Right cardiac atrium (tissue), 5 donors: ENCODE data around the gene ITIH6. TPM values are rescaled to one million over a fixed set of nuclear protein-coding genes. Genes with fewer than 3 reads are reported as not detected.
A peak's percentile ranks its signal among the peaks of the same experiment; 100 is the strongest.

ENCODE experiments used
- ATAC-seq, 2 donors: fragments of 200-7000 bp; cut with Tn5 transposase; one replicate each; pipeline versions ENCODE4 v1.8.0 to v1.9.1; 2020; ENCODE audit warnings: moderate library complexity in 2 of 2, mild to moderate bottlenecking in 1 of 2
- DNase-seq, 3 donors: peaks; one replicate each; pipeline ENCODE4 v3.0.0-alpha.2; 2020
- H3K27ac ChIP-seq: one replicate; pipeline ENCODE4 v1.5.1; 2013; ENCODE audit warnings: mild to moderate bottlenecking, low read length, control low read depth, moderate library complexity
- H3K27me3 ChIP-seq: one replicate; pipeline ENCODE4 v1.6.1; 2013; ENCODE audit not compliant: control insufficient read depth, insufficient read depth
- H3K4me1 ChIP-seq: one replicate; pipeline ENCODE4 v1.6.1; 2013; ENCODE audit warnings: low read length; ENCODE audit not compliant: control insufficient read depth, insufficient read depth
- H3K4me3 ChIP-seq: one replicate; pipeline ENCODE4 v1.5.1; 2013; ENCODE audit warnings: low read length, control low read depth
- H3K9me3 ChIP-seq: one replicate; pipeline ENCODE4 v1.6.1; 2013; ENCODE audit warnings: low read length; ENCODE audit not compliant: control insufficient read depth
- WGBS: extraction: QIAGEN DNeasy Blood & Tissue Kit; methylation state at CpG from one replicate; pipeline ENCODE4 v1.1.7; 2013; 5-methylcytosine and 5-hydroxymethylcytosine counted together
- intact Hi-C, 4 donors: fragments of 100-400 bp; cut with DNase I; formaldehyde crosslinking; loops; one replicate each; pipeline versions ENCODE4 v1.11.0 to v1.14.0; 2022 to 2023
- polyA plus RNA-seq: library from polyadenylated mRNA; stranded (reverse); fragments of 200-250 nt; gene quantifications from one replicate; pipeline ENCODE4 v1.2.3, GENCODE V29; 2013
- total RNA-seq, 4 donors: library from RNA; stranded (reverse); fragmentation: NEBNext Ultra II Directional; extraction: Animal tissue kit (Norgen Biotek cat#: 25700); gene quantifications; one replicate each; pipeline ENCODE4 v1.2.1, GENCODE V29; 2021
- donor health status: healthy with polysubstance abuse.
- donor health status: DM: no; HTN: yes; CAD: no.
- donor health status: DM: no; HTN: no; CAD: no.
- donor health status: DM: no; HTN: yes; CAD: no; lungs with severe emphysema.
- donor health status: DM: yes; HTN: yes; CAD: no.

Gene ITIH6
- total and polyA plus RNA-seq, 5 donors = not detected

- H3K4me1 ChIP-seq = no peaks in the 10 kb centered on the region
- WGBS = 90% methylated on average over 2 of the region's 2 CpGs
These were observed 23.3 kb upstream of the ITIH6 start for GRCh38 chrX:54821310-54821709.

GRCh38 chrX:54820737-54821136, 22.7 kb upstream of the ITIH6 start:
- Histone ChIP-seq H3K27ac (no peak overlapping the region), H3K9me3 (no peaks in the 10 kb centered on the region), H3K27me3 (no peaks in the 10 kb centered on the region), H3K4me3 (no peak overlapping the region), H3K4me1 (no peaks in the 10 kb centered on the region)
- intact Hi-C loops = no loop called here
- DNase-seq (no peak), ATAC-seq (no peak)
- 78% methylated on average over 6 of the region's 7 CpGs for WGBS

More at GRCh38 chrX:54821310-54821709, 23.3 kb upstream of the ITIH6 start:
- DNase-seq (no peak), ATAC-seq (no peak)
- H3K27me3 ChIP-seq = no peaks in the 10 kb centered on the region
- no peak overlapping the region for H3K27ac ChIP-seq
- no peaks in the 10 kb centered on the region for H3K9me3 ChIP-seq
- intact Hi-C loops = no loop called here
- H3K4me3 ChIP-seq = no peak overlapping the region

- H3K27me3 ChIP-seq = no peaks in the 10 kb centered on the region
- H3K9me3 ChIP-seq = no peaks in the 10 kb centered on the region
- WGBS = 63% methylated on average over 8 of the region's 8 CpGs
- no peak for ATAC-seq
- no peak overlapping the region for H3K27ac ChIP-seq
- intact Hi-C loops = no loop called here
- no peak for DNase-seq
- H3K4me3 ChIP-seq = no peak overlapping the region
- H3K4me1 ChIP-seq = no peaks in the 10 kb centered on the region
These were observed 21.1 kb upstream of the ITIH6 start for GRCh38 chrX:54819201-54819600.

GRCh38 chrX:54818221-54818620, 20.2 kb upstream of the ITIH6 start:
- H3K4me1 ChIP-seq = no peaks in the 10 kb centered on the region
- H3K4me3 ChIP-seq = no peak overlapping the region
- no peaks in the 10 kb centered on the region for H3K27me3 ChIP-seq
- no peak overlapping the region for H3K27ac ChIP-seq
- DNase-seq (no peak), ATAC-seq (no peak)
- 40% methylated on average over 5 of the region's 5 CpGs for WGBS
- no peaks in the 10 kb centered on the region for H3K9me3 ChIP-seq
- intact Hi-C loops = no loop called here

- DNase-seq (no peak), ATAC-seq (no peak)
- no peaks in the 10 kb centered on the region for H3K9me3 ChIP-seq
- no peak overlapping the region for H3K4me3 ChIP-seq
- WGBS = 75% methylated on average over 7 of the region's 7 CpGs
- H3K4me1 ChIP-seq = no peaks in the 10 kb centered on the region
- H3K27me3 ChIP-seq = no peaks in the 10 kb centered on the region
- no peak overlapping the region for H3K27ac ChIP-seq
- intact Hi-C loops = no loop called here
These were observed 19.3 kb upstream of the ITIH6 start for GRCh38 chrX:54817220-54817820.

GRCh38 chrX:54812306-54812705, 14.3 kb upstream of the ITIH6 start:
- ATAC-seq = no peak
- 76% methylated on average over 3 of the region's 3 CpGs for WGBS
- H3K27ac ChIP-seq = no peak overlapping the region
- H3K27me3 ChIP-seq = no peaks in the 10 kb centered on the region
- peaks cover 2% of the 10 kb centered on the region for H3K4me1 ChIP-seq
- no peak overlapping the region for H3K4me3 ChIP-seq
- intact Hi-C loops = no loop called here
- DNase-seq = no peak
- no peaks in the 10 kb centered on the region for H3K9me3 ChIP-seq

GRCh38 chrX:54811301-54811885, 13.3 kb upstream of the ITIH6 start:
- intact Hi-C loops = no loop called here
- WGBS = 80% methylated on average over 9 of the region's 9 CpGs
- no peak for ATAC-seq

GRCh38 chrX:54810532-54810931, 12.5 kb upstream of the ITIH6 start:
- no peak for ATAC-seq
- WGBS = 86% methylated on average over 5 of the region's 5 CpGs

More at GRCh38 chrX:54811301-54811885, 13.3 kb upstream of the ITIH6 start:
- no peak overlapping the region for H3K4me3 ChIP-seq
- H3K27me3 ChIP-seq = no peaks in the 10 kb centered on the region
- H3K4me1 ChIP-seq = peaks cover 2% of the 10 kb centered on the region
- DNase-seq = no peak
- H3K9me3 ChIP-seq = no peaks in the 10 kb centered on the region
- no peak overlapping the region for H3K27ac ChIP-seq

GRCh38 chrX:54808605-54809483, 10.8 kb upstream of the ITIH6 start:
- ATAC-seq (peak; percentile 94 to 96), DNase-seq (peak; percentile 94 to 97 (median 96))
- Histone ChIP-seq H3K4me3 (peak overlapping the region; percentile 64), H3K4me1 (peaks cover 2% of the 10 kb centered on the region), H3K9me3 (no peaks in the 10 kb centered on the region), H3K27me3 (no peaks in the 10 kb centered on the region), H3K27ac (peak overlapping the region; percentile 87)
- 2% methylated on average over 38 of the region's 38 CpGs for WGBS
- intact Hi-C loops = no loop called here

More at GRCh38 chrX:54810532-54810931, 12.5 kb upstream of the ITIH6 start:
- no peaks in the 10 kb centered on the region for H3K27me3 ChIP-seq
- H3K4me3 ChIP-seq = no peak overlapping the region
- no peak overlapping the region for H3K27ac ChIP-seq
- peaks cover 2% of the 10 kb centered on the region for H3K4me1 ChIP-seq
- H3K9me3 ChIP-seq = no peaks in the 10 kb centered on the region
- DNase-seq = no peak
- intact Hi-C loops = no loop called here

GRCh38 chrX:54808109-54808604, 10.1 kb upstream of the ITIH6 start:
- Histone ChIP-seq H3K27ac (peak overlapping the region; percentile 87), H3K27me3 (no peaks in the 10 kb centered on the region), H3K4me3 (peak overlapping the region; percentile 64), H3K4me1 (peaks cover 2% of the 10 kb centered on the region), H3K9me3 (no peaks in the 10 kb centered on the region)
- intact Hi-C loops = no loop called here
- DNase-seq (peak; percentile 77 to 91 (median 91)), ATAC-seq (peak; percentile 87 to 91)
- WGBS = under 1% methylated on average over 23 of the region's 23 CpGs
